Sigmoid colon (tissue), 7 donors: Measurements from ENCODE around the gene PDZRN4. TPM values are rescaled to one million over a fixed set of nuclear protein-coding genes. Genes with fewer than 3 reads are reported as not detected.
A peak's percentile ranks its signal among the peaks of the same experiment; 100 is the strongest.

ENCODE experiments used
- DNase-seq: peaks from one replicate; pipeline ENCODE4 v3.0.0-alpha.2; 2019
- H3K27ac ChIP-seq, 4 donors: fragments of 200-600 bp; sonication (generic); one replicate each; pipeline ENCODE4 v1.5.1; 2016 to 2019; ENCODE audit warnings: mild to moderate bottlenecking in 1 of 4
- H3K27me3 ChIP-seq, 3 donors: fragments of 200-600 bp; sonication (generic); one replicate each; pipeline ENCODE4 v1.5.1; 2019; ENCODE audit warnings: mild to moderate bottlenecking in 1 of 3
- H3K36me3 ChIP-seq, 4 donors: fragments of 200-600 bp; sonication (generic); one replicate each; pipeline ENCODE4 v1.5.1; 2016 to 2019
- H3K4me1 ChIP-seq, 4 donors: fragments of 200-600 bp; sonication (generic); one replicate each; pipeline ENCODE4 v1.5.1; 2017 to 2019
- H3K4me3 ChIP-seq, 4 donors: fragments of 200-600 bp; sonication (generic); one replicate each; pipeline ENCODE4 v1.5.1; 2017 to 2019; ENCODE audit warnings: mild to moderate bottlenecking in 2 of 4, moderate library complexity in 1 of 4
- H3K9me3 ChIP-seq, 4 donors: fragments of 200-600 bp in 3 of 4; sonication (generic) in 3 of 4; one replicate each; pipeline versions ENCODE4 v1.5.1 to v1.6.1; 2013 to 2019
- CTCF ChIP-seq, 4 experiments: fragments of 450-650 bp in 3 of 4; fragments of 200-600 bp in 1 of 4; IDR thresholded peaks; one replicate each; pipeline ENCODE4 v1.5.1; 2016 to 2019; ENCODE audit warnings: antibody characterized with exemption in 4 of 4, mild to moderate bottlenecking in 3 of 4, moderate library complexity in 2 of 4
- EP300 ChIP-seq, 4 donors: sonication (generic); formaldehyde crosslinking; IDR thresholded peaks; one replicate each; pipeline ENCODE4 v1.6.1; 2017; ENCODE audit warnings: antibody characterized with exemption in 4 of 4
- POLR2A ChIP-seq, 2 donors: fragments of 450-650 bp; IDR thresholded peaks; one replicate each; pipeline ENCODE4 v1.6.1; 2016; ENCODE audit warnings: antibody characterized with exemption in 2 of 2, mild to moderate bottlenecking in 2 of 2, moderate library complexity in 2 of 2
- POLR2AphosphoS5 ChIP-seq, 4 donors: sonication (generic); formaldehyde crosslinking; IDR thresholded peaks; one replicate each; pipeline ENCODE4 v1.6.1; 2017; ENCODE audit warnings: antibody characterized with exemption in 4 of 4
- WGBS, 2 donors: extraction: QIAGEN DNeasy Blood & Tissue Kit; methylation state at CpG; one replicate each; pipeline ENCODE4 v1.1.7; 2013; 5-methylcytosine and 5-hydroxymethylcytosine counted together
- intact Hi-C: fragments of 100-400 bp; cut with DNase I; formaldehyde crosslinking; loops from one replicate; pipeline ENCODE4 v1.15.1; 2023
- polyA plus RNA-seq, 3 donors: library from polyadenylated mRNA; stranded (reverse); fragments of 200-250 nt; gene quantifications; one replicate each; pipeline ENCODE4 v1.2.3, GENCODE V29; 2013
- total RNA-seq, 4 donors: library from RNA; depleted of rRNA; stranded (reverse); fragments of >200 nt; gene quantifications; one replicate each; pipeline ENCODE4 v1.1.0, GENCODE V29; 2016
- donor health status: healthy with polysubstance abuse.
- donor health status: Bipolar disorder and iron deficiency.
- donor health status: healthy.

Gene PDZRN4
- total and polyA plus RNA-seq, 7 donors: 0.23 to 98.1 (median 71.5) TPM

- 52 to 82% methylated on average over 3 of the region's 3 CpGs for WGBS, 2 donors
- intact Hi-C loops: no loop called here
- no peak for TF ChIP-seq CTCF (IDR thresholded peaks at IDR 0.05)
- no peak for TF ChIP-seq POLR2A (IDR thresholded peaks at IDR 0.05)
- no peak for TF ChIP-seq EP300 (IDR thresholded peaks at IDR 0.05)
- no peak for TF ChIP-seq POLR2AphosphoS5 (IDR thresholded peaks at IDR 0.05)
- Histone ChIP-seq H3K27ac (peak overlapping the region in 3 of 4 donors; percentile 8 to 77 (median 74)), H3K36me3 (no peaks in the 10 kb centered on the region), H3K4me3 (no peak overlapping the region), H3K4me1 (peaks cover 0 to 69% (median 27%) of the 10 kb centered on the region in 4 donors), H3K9me3 (no peaks in the 10 kb centered on the region), H3K27me3 (no peaks in the 10 kb centered on the region)
- no peak for DNase-seq
These were observed 23.3 kb downstream of the PDZRN4 start for GRCh38 chr12:41211448-41211847.

GRCh38 chr12:41212625-41213024, 24.5 kb downstream of the PDZRN4 start:
- Histone ChIP-seq H3K27ac (peak overlapping the region; percentile 37 to 77 (median 68)), H3K4me1 (peaks cover 0 to 69% (median 32%) of the 10 kb centered on the region in 4 donors), H3K4me3 (peak overlapping the region in 1 of 4 donors; percentile 7), H3K36me3 (no peaks in the 10 kb centered on the region), H3K9me3 (no peaks in the 10 kb centered on the region), H3K27me3 (no peaks in the 10 kb centered on the region)
- intact Hi-C loops: no loop called here
- 48 to 49% methylated on average over 2 of the region's 2 CpGs for WGBS, 2 donors
- no peak for DNase-seq
- TF ChIP-seq POLR2A (IDR thresholded peaks at IDR 0.05) (no peak), EP300 (IDR thresholded peaks at IDR 0.05) (no peak), CTCF (IDR thresholded peaks at IDR 0.05) (no peak)

- Histone ChIP-seq H3K27me3 (no peaks in the 10 kb centered on the region), H3K9me3 (no peaks in the 10 kb centered on the region), H3K4me3 (peak overlapping the region in 2 of 4 donors; percentile 7 to 10), H3K27ac (peak overlapping the region; percentile 37 to 77 (median 68)), H3K4me1 (peaks cover 0 to 69% (median 34%) of the 10 kb centered on the region in 4 donors), H3K36me3 (no peaks in the 10 kb centered on the region)
- 74 to 79% methylated on average over 7 of the region's 7 CpGs for WGBS, 2 donors
- intact Hi-C loops: no loop called here
- DNase-seq: no peak
- no peak for TF ChIP-seq POLR2A (IDR thresholded peaks at IDR 0.05)
- no peak for TF ChIP-seq EP300 (IDR thresholded peaks at IDR 0.05)
- TF ChIP-seq POLR2AphosphoS5 (IDR thresholded peaks at IDR 0.05): no peak
- no peak for TF ChIP-seq CTCF (IDR thresholded peaks at IDR 0.05)
These were observed 25.0 kb downstream of the PDZRN4 start for GRCh38 chr12:41213107-41213506.

- intact Hi-C loops: no loop called here
- Histone ChIP-seq H3K36me3 (no peaks in the 10 kb centered on the region), H3K27ac (peak overlapping the region; percentile 37 to 77 (median 68)), H3K4me3 (peak overlapping the region in 2 of 4 donors; percentile 7 to 10), H3K9me3 (no peaks in the 10 kb centered on the region), H3K4me1 (peaks cover 0 to 69% (median 34%) of the 10 kb centered on the region in 4 donors), H3K27me3 (no peaks in the 10 kb centered on the region)
- TF ChIP-seq POLR2AphosphoS5 (IDR thresholded peaks at IDR 0.05) (no peak), EP300 (IDR thresholded peaks at IDR 0.05) (no peak), POLR2A (IDR thresholded peaks at IDR 0.05) (no peak), CTCF (IDR thresholded peaks at IDR 0.05) (no peak)
- WGBS, 2 donors: 65 to 76% methylated on average over 3 of the region's 3 CpGs
- no peak for DNase-seq
These were observed 25.5 kb downstream of the PDZRN4 start for GRCh38 chr12:41213648-41214047.

- 81 to 93% methylated on average over 1 of the region's 1 CpG for WGBS, 2 donors
- Histone ChIP-seq H3K4me3 (no peak overlapping the region), H3K9me3 (no peaks in the 10 kb centered on the region), H3K36me3 (no peaks in the 10 kb centered on the region), H3K27ac (peak overlapping the region; percentile 52 to 68 (median 64)), H3K4me1 (peaks cover 0 to 75% (median 47%) of the 10 kb centered on the region in 4 donors), H3K27me3 (no peaks in the 10 kb centered on the region)
- intact Hi-C loops: no loop called here
- DNase-seq: no peak
- TF ChIP-seq EP300 (IDR thresholded peaks at IDR 0.05) (no peak), POLR2A (IDR thresholded peaks at IDR 0.05) (no peak), CTCF (IDR thresholded peaks at IDR 0.05) (no peak), POLR2AphosphoS5 (IDR thresholded peaks at IDR 0.05) (no peak)
These were observed 29.6 kb downstream of the PDZRN4 start for GRCh38 chr12:41217727-41218126.
